ENCODE data around the gene MT1A.

MT1A gene

DNA sequence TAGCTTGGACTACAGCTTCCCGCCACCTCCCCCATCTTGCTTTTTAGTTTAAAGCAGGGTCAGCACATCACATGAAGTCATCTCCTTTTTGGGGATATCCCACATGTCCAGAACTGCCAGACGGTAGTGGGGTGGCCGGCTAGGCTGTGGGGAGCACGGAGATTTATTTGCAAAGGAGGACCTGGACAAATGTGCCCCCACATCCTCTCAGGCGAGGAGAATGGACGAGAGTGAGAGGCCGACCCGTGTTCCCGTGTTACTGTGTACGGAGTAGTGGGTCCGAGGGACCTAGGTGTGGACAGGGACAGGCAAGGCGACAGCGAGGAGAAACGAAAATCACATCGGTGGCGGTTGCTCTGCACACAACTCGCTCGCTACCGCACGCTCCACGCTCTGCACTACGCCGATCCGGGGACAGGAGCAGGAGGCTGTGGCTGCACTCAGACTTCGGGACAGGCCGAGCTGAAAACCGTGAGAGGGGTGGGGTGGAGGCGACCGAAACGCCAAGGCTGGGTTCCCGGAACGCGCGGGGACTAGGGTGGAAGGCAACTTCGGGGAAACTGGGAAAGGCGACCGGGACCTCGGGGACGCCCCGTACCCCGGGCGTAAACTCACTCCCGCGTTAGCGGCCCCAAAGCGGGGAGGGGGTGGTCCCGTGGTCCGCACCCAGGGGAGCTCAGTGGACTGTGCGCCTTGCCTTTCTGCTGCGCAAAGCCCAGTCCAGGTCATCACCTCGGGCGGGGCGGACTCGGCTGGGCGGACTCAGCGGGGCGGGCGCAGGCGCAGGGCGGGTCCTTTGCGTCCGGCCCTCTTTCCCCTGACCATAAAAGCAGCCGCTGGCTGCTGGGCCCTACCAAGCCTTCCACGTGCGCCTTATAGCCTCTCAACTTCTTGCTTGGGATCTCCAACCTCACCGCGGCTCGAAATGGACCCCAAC, at the start of gene MT1A:
Gene MT1A (plus strand): TSS at position 853 of the 937 bp plus-strand sequence. CDS start 73 bp downstream, at position 926.
- no peak for DNase-seq

- no peak for DNase-seq
Observed at GRCh38 chr16:56588781-56589140, 49.7 kb upstream of the MT1A start.

DNA sequence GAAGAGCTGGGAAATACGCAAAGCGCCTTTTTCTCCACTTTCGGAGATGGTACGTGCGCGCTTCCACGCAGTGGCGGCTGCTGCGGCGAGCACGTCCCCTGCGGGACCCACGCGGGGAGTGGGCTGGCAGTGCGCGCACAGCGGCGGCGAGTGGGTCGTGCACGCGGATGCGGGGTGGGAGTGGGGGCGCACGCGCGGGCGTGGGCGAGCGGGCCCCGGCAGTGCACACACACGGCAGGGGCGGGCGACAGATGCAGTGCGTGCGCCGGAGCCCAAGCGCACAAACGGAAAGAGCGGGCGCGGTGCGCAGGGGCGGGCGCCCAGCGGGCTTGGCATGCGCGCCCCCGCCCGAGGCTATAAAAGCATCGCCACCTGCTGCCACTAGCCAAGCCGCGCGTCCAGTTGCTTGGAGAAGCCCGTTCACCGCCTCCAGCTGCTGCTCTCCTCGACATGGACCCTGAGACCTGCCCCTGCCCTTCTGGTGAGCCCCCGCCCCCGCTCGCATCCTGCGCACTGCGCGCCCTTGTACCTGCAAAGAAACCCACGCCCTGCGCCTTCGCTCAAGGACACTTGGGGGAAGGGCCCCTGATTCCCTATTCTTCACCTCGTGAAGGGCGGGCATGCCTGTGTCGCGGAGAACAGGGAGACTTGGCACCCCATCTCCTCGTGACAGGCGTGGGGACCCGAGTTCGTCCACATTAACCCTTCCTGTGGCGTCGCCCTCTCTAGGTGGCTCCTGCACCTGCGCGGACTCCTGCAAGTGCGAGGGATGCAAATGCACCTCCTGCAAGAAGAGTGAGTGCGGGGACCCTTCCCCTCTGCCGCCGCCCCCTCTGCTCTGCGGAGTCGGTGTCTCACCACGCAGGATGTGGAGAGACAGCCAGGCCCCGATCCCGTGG, 49.1 kb upstream of the MT1A start, which contains the start of gene MT3:
Gene MT3 (plus strand): TSS at position 388 of the 899 bp plus-strand sequence. CDS start 63 bp downstream, at position 451.
- no peak for DNase-seq

DNA sequence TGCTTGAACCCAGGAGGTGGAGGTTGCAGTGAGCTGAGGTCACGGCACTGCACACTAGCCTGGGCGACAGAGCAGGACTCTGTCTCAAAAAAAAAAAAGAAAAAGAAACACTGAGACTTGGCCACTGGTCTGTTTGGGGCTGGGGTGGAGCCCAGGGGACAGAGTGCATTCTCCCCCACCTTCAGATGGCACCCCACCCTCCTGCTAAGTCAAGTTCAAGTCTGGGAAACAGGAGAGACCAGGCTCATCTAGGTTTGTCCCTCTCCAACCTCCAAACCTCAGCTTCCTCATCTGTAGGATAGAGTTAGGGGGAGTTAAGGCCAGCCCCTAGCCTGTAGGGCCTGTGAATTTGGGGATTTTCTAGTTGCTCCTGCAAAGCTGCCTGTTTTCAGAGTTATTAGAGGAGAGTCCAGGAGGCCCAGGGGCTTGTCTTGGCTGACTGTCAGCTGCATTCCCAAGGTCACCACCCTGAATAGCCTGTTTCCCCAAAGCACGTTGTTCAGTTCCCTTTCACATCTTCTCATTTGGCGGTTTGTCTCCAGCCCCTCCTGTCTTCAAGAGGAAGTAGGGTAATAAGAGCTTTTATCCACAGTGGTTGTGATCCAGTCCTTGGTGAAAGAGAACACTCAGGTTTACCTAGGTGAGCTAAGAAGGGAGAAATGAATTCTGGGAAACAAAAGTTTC, 46.9 kb upstream of the MT1A start:
- no peak for DNase-seq

- no peak for DNase-seq
Observed at GRCh38 chr16:56593573-56594291, 44.7 kb upstream of the MT1A start.

GRCh38 chr16:56594292-56594619, 44.2 kb upstream of the MT1A start:
- DNase-seq, result no peak

GRCh38 chr16:56600398-56600999, 38.0 kb upstream of the MT1A start:
- peak; percentile 38 for DNase-seq

DNA sequence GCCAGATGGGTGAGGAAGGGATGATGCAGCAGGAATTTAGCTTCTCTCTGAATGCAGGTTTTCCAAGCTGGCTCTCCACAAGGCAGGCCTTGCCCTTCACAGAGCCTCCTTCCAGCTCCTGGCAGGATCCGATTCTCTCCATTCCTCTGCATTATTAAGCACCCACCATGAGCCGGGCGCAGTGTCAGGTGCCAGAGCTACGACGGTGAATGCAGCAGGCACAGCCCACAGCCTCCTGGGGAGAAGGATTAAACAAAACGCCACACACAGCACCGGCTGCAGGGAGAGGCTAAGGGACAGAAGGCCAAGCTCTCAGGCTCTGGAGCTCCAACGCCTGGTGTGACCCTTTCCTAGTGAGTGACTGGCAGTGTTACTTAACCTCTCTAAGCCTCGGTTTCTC, 37.1 kb upstream of the MT1A start:
- DNase-seq, result no peak

DNA sequence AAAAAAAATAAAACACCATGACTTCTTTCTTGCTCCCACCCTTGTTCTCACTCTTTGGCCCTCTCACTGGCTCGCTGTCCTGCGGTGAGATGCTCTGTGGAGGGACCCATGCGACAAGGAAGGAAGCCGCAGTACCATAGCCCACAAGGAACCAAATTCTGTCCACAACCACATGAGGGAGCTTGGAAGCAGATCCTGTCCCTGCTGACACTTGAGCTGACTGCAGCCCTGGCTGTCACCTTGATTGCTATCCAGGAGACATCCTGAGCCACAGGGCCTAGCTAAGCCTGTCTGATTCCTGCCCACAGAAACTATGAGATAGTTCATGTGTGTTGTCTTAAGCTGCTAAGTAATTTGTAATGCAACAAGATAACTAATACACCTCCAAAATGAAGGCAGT, 34.9 kb upstream of the MT1A start:
- DNase-seq, result no peak

DNA sequence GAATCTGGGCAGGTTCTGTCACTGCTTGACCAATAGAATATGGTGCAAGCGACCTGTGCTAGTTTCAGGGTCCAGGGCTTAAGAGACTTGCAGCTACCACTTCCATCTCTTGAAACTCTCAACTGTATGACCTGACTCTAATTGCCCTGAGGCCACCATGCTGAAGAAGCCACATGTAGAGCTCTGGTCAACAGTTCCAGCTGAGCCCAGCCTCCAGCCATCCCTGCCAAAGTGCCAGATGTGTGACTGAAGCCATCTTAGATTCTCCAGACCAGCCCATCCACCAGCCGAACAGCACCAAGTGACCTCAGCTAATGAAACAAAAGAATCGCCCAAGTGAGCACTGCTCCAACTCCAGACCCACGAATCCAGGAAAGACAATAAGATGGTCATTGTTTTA, 33.5 kb upstream of the MT1A start:
- DNase-seq, result no peak

DNA sequence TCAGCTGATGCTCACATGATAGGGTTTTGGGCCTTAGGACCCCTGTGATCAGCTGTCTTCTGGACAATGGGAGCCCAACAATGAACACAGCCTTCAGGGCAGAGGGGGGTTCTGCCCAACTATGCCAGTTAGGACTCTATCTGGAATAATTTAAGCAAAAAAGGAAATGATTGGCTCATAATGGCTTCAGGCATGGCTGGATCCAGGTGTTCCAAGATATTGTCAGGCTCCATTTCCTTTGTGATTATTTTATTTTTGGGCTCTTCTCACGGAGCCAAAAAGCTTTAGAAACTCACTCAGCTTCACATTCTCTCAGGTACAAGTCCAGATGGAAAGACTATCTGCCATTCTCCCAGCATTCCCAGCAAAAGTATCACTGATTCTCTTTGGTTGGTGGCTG, 33.0 kb upstream of the MT1A start:
- DNase-seq, result no peak

DNA sequence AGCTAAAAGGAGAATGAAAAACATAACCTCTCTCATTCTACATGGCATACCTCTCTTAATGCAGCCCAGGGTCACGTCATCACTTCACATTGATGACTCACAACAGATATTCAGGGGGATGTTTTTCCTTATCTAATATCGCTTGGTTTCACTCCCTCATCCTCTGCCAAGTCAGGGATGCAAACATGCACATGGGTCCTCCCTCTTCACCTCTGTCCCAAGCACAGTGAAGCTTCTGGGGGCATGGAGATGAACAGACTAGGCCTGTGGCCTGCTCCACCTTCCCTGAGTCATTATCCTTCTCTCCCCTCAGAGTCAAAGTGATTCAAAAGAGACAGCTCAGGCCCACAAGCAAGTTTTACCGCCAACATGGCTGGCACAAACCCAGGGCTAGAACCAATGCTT, 32.4 kb upstream of the MT1A start:
- no peak for DNase-seq

- no peak for DNase-seq
Observed at GRCh38 chr16:56606476-56607108, 31.9 kb upstream of the MT1A start.

- no peak for DNase-seq
Observed at GRCh38 chr16:56607109-56607618, 31.3 kb upstream of the MT1A start.

DNA sequence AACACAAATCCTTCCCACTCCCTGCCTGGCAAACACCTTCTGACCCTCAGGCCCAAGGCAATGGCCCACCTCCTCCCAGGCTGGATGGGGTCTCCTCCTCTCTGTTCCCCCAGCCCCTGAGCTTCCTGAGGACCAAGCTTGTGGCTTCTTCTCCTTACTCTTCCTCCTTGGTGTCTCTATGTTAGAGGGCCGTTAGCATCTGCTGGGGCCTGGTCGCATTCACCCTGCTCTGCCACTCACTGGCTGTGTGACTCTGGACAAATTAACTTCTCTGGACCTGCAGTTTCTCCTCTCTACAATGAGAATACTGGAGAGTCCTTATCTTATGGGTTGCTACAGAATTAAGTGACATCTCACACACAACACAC, 30.8 kb upstream of the MT1A start:
- DNase-seq, result no peak

GRCh38 chr16:56608043-56608875, 30.2 kb upstream of the MT1A start, which contains the start of gene MT2A:
MT2A (plus strand) TSS chr16:56608584; CDS start chr16:56608656, 72 bp downstream.
- peak; percentile 80 for DNase-seq

GRCh38 chr16:56608876-56609462, 29.5 kb upstream of the MT1A start:
- no peak for DNase-seq

GRCh38 chr16:56609463-56609921, 29.0 kb upstream of the MT1A start:
- DNase-seq, result peak; percentile 38

DNA sequence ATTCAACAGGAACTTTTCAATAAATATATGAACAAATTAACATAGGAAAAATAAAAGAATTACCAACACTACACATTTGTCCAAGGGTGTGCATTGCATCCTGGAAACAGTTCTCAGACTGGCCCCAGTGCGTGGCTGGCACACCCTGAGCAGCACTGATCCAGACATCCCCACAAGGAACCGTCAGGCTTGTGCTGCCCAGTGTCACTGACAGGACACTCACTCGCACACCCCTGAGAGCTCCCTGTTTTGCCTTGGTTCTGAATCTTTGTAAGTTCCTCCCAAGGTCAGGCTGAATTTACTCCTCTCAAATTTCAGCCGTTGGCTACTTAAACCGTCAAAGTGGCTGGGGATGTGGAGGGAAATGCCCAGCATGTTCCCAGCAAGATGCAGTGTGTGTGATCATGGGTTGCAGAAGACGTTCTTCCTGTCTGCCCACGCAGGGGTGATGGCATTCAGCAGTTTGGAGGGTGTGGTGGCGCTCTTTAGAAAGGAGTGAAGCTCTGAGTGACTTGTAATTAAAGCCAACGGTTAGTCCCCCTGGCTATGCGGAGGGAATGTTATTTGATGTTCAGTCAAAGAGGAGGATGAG, 28.4 kb upstream of the MT1A start:
- no peak for DNase-seq

Data from NCI-H1694 treated with DMSO at 0.1 percent for 48 hours (cell line).